Upper lobe of left lung (tissue), 6 donors: Measurements from ENCODE around the gene CPLANE1. TPM values are rescaled to one million over a fixed set of nuclear protein-coding genes. Genes with fewer than 3 reads are reported as not detected.
"Not testable (repeated sequence)": the region's sequence is repeated elsewhere in the genome, so short reads cannot be mapped to it uniquely, and the experiment has no call there.

Experiments
- ATAC-seq, 2 donors: fragments of 200-7000 bp; cut with Tn5 transposase; one replicate each; pipeline ENCODE4 v1.9.1; 2022; ENCODE audit warnings: mild to moderate bottlenecking in 2 of 2, moderate library complexity in 2 of 2; ENCODE audit not compliant: low FRiP score in 2 of 2
- DNase-seq, 2 donors: peaks; one replicate each; pipeline ENCODE4 v3.0.0-alpha.2; 2019 to 2020
- H3K27ac ChIP-seq, 4 donors: fragments of 200-600 bp; sonication (generic); one replicate each; pipeline ENCODE4 v1.5.1; 2016 to 2019
- H3K27me3 ChIP-seq, 4 donors: fragments of 200-600 bp; sonication (generic); one replicate each; pipeline ENCODE4 v1.5.1; 2017 to 2019
- H3K36me3 ChIP-seq, 4 donors: fragments of 200-600 bp; sonication (generic); one replicate each; pipeline ENCODE4 v1.5.1; 2016 to 2019
- H3K4me1 ChIP-seq, 4 donors: fragments of 200-600 bp; sonication (generic); one replicate each; pipeline ENCODE4 v1.5.1; 2018 to 2019
- H3K4me3 ChIP-seq, 4 donors: fragments of 200-600 bp; sonication (generic); one replicate each; pipeline ENCODE4 v1.5.1; 2017 to 2019; ENCODE audit warnings: mild to moderate bottlenecking in 2 of 4, moderate library complexity in 1 of 4
- H3K9me3 ChIP-seq, 4 donors: fragments of 200-600 bp; sonication (generic); one replicate each; pipeline ENCODE4 v1.5.1; 2018 to 2019
- CTCF ChIP-seq, 6 experiments: fragments of 450-650 bp in 4 of 6; fragments of 200-600 bp in 2 of 6; sonication (generic) in 2 of 6; IDR thresholded peaks; one replicate each; pipeline ENCODE4 v1.5.1; 2016 to 2019; ENCODE audit warnings: antibody characterized with exemption in 6 of 6
- EP300 ChIP-seq, 4 donors: sonication (generic); formaldehyde crosslinking; IDR thresholded peaks; one replicate each; pipeline ENCODE4 v1.5.1; 2017; ENCODE audit warnings: antibody characterized with exemption in 4 of 4, control low read depth in 2 of 4
- POLR2A ChIP-seq, 4 donors: fragments of 450-650 bp; IDR thresholded peaks; one replicate each; pipeline ENCODE4 v1.5.1; 2016 to 2017; ENCODE audit warnings: antibody characterized with exemption in 4 of 4, mild to moderate bottlenecking in 2 of 4
- POLR2AphosphoS5 ChIP-seq, 2 donors: sonication (generic); formaldehyde crosslinking; IDR thresholded peaks; one replicate each; pipeline ENCODE4 v1.5.1; 2017; ENCODE audit warnings: antibody characterized with exemption in 2 of 2
- WGBS, 2 donors: methylation state at CpG; one replicate each; pipeline ENCODE4 v1.1.5; 2017 to 2018; 5-methylcytosine and 5-hydroxymethylcytosine counted together
- total RNA-seq, 6 donors: library from RNA; depleted of rRNA in 4 of 6; stranded (reverse); fragments of >200 nt in 4 of 6; gene quantifications; one replicate each; pipeline versions ENCODE4 v1.1.0 to v1.2.1, GENCODE V29; 2016 to 2021
- donor health status: DM: no; HTN: no; CAD: no; lungs with moderate emphysema.
- donor health status: DM: no; HTN: yes; CAD: no; lungs with severe emphysema.

CPLANE1 gene
- total RNA-seq, 6 donors from 2014 or later = 15.5 to 58.0 (median 27.5) TPM

- 80 to 87% methylated on average over 1 of the region's 1 CpG for WGBS, 2 donors
- no peaks in the 10 kb centered on the region for H3K9me3 ChIP-seq
- H3K4me3 ChIP-seq = no peak overlapping the region
- no peak overlapping the region for H3K27ac ChIP-seq
- ATAC-seq (no peak), DNase-seq (no peak)
- no peaks in the 10 kb centered on the region for H3K4me1 ChIP-seq
- H3K27me3 ChIP-seq = no peaks in the 10 kb centered on the region
- peaks cover 16 to 57% (median 27%) of the 10 kb centered on the region in 4 donors for H3K36me3 ChIP-seq
- TF ChIP-seq POLR2A (IDR thresholded peaks at IDR 0.05) = no peak
- no peak for TF ChIP-seq CTCF (IDR thresholded peaks at IDR 0.05)
- no peak for TF ChIP-seq POLR2AphosphoS5 (IDR thresholded peaks at IDR 0.05)
- no peak for TF ChIP-seq EP300 (IDR thresholded peaks at IDR 0.05)
These were observed 83.4 kb downstream of the CPLANE1 start for GRCh38 chr5:37165761-37166160.

GRCh38 chr5:37153661-37154060 is 95.5 kb downstream of the CPLANE1 start:
- ATAC-seq (no peak), DNase-seq (no peak)
- no peak overlapping the region for H3K27ac ChIP-seq
- TF ChIP-seq POLR2A (IDR thresholded peaks at IDR 0.05) (no peak), POLR2AphosphoS5 (IDR thresholded peaks at IDR 0.05) (no peak), EP300 (IDR thresholded peaks at IDR 0.05) (no peak), CTCF (IDR thresholded peaks at IDR 0.05) (no peak)
- H3K4me3 ChIP-seq = no peak overlapping the region
- no peaks in the 10 kb centered on the region for H3K9me3 ChIP-seq
- no peaks in the 10 kb centered on the region for H3K4me1 ChIP-seq
- no peaks in the 10 kb centered on the region for H3K27me3 ChIP-seq
- H3K36me3 ChIP-seq = peaks cover 4 to 73% (median 24%) of the 10 kb centered on the region in 4 donors
- 81 to 94% methylated on average over 3 of the region's 3 CpGs for WGBS, 2 donors

GRCh38 chr5:37146896-37147295 is 102.3 kb downstream of the CPLANE1 start:
- 95 to 100% methylated on average over 1 of the region's 1 CpG for WGBS, 2 donors
- Histone ChIP-seq H3K4me3 (no peak overlapping the region), H3K4me1 (no peaks in the 10 kb centered on the region), H3K36me3 (peaks cover 2 to 55% (median 15%) of the 10 kb centered on the region in 4 donors), H3K27ac (no peak overlapping the region), H3K9me3 (peaks cover 0 to 7% (median 5%) of the 10 kb centered on the region in 4 donors), H3K27me3 (no peaks in the 10 kb centered on the region)
- no peak for ATAC-seq
- no peak for TF ChIP-seq POLR2A (IDR thresholded peaks at IDR 0.05)
- no peak for TF ChIP-seq POLR2AphosphoS5 (IDR thresholded peaks at IDR 0.05)
- DNase-seq = no peak

- Histone ChIP-seq H3K27me3 (no peaks in the 10 kb centered on the region), H3K36me3 (peaks cover 4 to 46% (median 13%) of the 10 kb centered on the region in 4 donors), H3K27ac (no peak overlapping the region), H3K4me3 (no peak overlapping the region), H3K4me1 (no peaks in the 10 kb centered on the region), H3K9me3 (no peaks in the 10 kb centered on the region)
- ATAC-seq (no peak), DNase-seq (no peak)
- WGBS, 2 donors = 100% methylated on average over 2 of the region's 2 CpGs
- TF ChIP-seq POLR2AphosphoS5 (IDR thresholded peaks at IDR 0.05) (no peak), POLR2A (IDR thresholded peaks at IDR 0.05) (no peak), CTCF (IDR thresholded peaks at IDR 0.05) (no peak), EP300 (IDR thresholded peaks at IDR 0.05) (no peak)
These were observed 112.5 kb downstream of the CPLANE1 start for GRCh38 chr5:37136694-37137093.

GRCh38 chr5:37135312-37135711 is 113.9 kb downstream of the CPLANE1 start:
- H3K27me3 ChIP-seq, H3K4me3 ChIP-seq, ATAC-seq, H3K9me3 ChIP-seq, DNase-seq, H3K4me1 ChIP-seq, H3K27ac ChIP-seq: not testable (repeated sequence)
- H3K36me3 ChIP-seq = peaks cover 0 to 34% (median 13%) of the 10 kb centered on the region in 4 donors
- 97 to 98% methylated on average over 6 of the region's 6 CpGs for WGBS, 2 donors

- DNase-seq (no peak), ATAC-seq (no peak)
- H3K4me1 ChIP-seq = no peaks in the 10 kb centered on the region
- H3K4me3 ChIP-seq = no peak overlapping the region
- TF ChIP-seq POLR2A (IDR thresholded peaks at IDR 0.05) = no peak
- no peak for TF ChIP-seq CTCF (IDR thresholded peaks at IDR 0.05)
- TF ChIP-seq EP300 (IDR thresholded peaks at IDR 0.05) = no peak
- TF ChIP-seq POLR2AphosphoS5 (IDR thresholded peaks at IDR 0.05) = no peak
- no peaks in the 10 kb centered on the region for H3K9me3 ChIP-seq
- no peaks in the 10 kb centered on the region for H3K27me3 ChIP-seq
- WGBS, 2 donors = 91 to 94% methylated on average over 2 of the region's 2 CpGs
- no peak overlapping the region for H3K27ac ChIP-seq
- H3K36me3 ChIP-seq = peaks cover 0 to 38% (median 13%) of the 10 kb centered on the region in 4 donors
These were observed 115.2 kb downstream of the CPLANE1 start for GRCh38 chr5:37133939-37134338.
